GM12864 (cell line): ENCODE data around the gene DSN1.
A peak's percentile ranks its signal among the peaks of the same experiment; 100 is the strongest.

Experiments used
- DNase-seq: peaks from one replicate; pipeline ENCODE4 v3.0.0-alpha.2; 2011; ENCODE audit warnings: low read depth
- H3K4me3 ChIP-seq: 2 replicates; pipeline ENCODE4 v1.5.1; 2011; ENCODE audit warnings: mild to moderate bottlenecking, low read depth, low read length, control low read depth
- TF ChIP-seq, protein P1 (sequence below): IDR thresholded peaks from 2 replicates; pipeline ENCODE4 v1.5.1; 2011; ENCODE audit warnings: low read depth, mild to moderate bottlenecking, moderate library complexity, low read length, control low read depth, inconsistent platforms; ENCODE audit errors: missing control alignments

The DSN1 gene, protein sequence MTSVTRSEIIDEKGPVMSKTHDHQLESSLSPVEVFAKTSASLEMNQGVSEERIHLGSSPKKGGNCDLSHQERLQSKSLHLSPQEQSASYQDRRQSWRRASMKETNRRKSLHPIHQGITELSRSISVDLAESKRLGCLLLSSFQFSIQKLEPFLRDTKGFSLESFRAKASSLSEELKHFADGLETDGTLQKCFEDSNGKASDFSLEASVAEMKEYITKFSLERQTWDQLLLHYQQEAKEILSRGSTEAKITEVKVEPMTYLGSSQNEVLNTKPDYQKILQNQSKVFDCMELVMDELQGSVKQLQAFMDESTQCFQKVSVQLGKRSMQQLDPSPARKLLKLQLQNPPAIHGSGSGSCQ

DNA sequence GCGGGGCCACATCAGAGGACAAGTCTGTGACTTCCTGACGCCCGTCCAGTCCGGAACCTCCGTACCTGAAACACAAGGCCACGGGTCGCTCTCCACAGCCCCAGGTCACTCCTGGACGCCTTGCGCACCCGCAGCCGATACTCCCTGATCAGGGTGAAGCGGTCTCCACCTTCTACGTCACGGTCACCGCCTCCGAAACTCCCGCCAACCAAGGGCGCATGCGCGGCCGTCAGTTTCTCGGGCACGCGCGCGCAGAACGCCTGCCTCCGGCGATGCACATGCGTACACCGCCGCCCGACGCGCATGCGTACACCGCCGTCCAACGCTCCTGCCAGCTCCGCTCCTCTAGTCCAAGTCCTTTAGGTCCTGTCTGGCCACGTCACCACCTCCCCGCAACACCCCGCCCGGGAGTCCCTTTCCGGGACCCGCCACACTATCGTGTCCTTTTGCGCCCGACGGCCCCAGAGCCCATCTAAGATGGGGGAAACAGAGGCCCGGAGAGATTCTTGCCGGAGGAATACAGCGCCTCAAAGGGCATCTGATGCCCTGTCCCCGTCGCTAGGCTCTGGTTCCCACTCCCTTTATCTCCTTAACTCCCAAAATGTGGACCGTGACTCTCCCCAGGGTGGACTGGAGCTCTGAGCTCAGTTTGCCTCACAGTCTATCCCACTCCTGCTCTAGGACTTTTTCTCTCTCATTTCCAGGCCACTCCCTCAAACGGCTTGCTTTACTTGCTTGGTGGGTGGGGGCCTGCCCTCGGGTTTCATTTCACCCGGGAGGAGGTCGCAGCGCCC lies at the start of gene DSN1:
Gene DSN1, minus strand, starts transcription at position 167 of the 794 bp plus-strand sequence. CDS start 2,305 bp downstream, outside the sequence.
- TF ChIP-seq, protein P1, sequence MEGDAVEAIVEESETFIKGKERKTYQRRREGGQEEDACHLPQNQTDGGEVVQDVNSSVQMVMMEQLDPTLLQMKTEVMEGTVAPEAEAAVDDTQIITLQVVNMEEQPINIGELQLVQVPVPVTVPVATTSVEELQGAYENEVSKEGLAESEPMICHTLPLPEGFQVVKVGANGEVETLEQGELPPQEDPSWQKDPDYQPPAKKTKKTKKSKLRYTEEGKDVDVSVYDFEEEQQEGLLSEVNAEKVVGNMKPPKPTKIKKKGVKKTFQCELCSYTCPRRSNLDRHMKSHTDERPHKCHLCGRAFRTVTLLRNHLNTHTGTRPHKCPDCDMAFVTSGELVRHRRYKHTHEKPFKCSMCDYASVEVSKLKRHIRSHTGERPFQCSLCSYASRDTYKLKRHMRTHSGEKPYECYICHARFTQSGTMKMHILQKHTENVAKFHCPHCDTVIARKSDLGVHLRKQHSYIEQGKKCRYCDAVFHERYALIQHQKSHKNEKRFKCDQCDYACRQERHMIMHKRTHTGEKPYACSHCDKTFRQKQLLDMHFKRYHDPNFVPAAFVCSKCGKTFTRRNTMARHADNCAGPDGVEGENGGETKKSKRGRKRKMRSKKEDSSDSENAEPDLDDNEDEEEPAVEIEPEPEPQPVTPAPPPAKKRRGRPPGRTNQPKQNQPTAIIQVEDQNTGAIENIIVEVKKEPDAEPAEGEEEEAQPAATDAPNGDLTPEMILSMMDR, result no peak
- peak within 1 kb of the TSS; percentile 84 for H3K4me3 ChIP-seq
- peak; percentile 88 for DNase-seq

DNA sequence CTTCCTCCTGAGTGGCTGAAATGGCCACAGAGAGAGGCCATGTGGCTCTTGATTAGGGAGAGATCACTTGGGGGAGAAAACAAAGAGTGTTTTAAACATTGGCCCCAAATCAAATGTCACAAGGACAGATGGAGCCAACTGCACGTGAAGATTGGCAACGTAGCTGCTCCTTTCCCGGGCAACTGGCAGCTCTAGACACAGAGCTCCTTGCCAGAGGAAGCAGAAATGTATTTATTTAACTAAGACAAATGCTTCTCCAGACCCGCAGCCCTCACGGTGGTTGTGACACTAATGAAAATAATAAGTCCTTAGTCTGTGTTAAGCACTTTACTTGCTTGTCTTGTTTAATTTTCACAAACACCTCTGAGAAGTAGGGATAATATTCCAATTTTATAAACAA lies 49.6 kb upstream of the DSN1 start:
- no peak for DNase-seq
- H3K4me3 ChIP-seq, result no peak overlapping the region
- TF ChIP-seq, protein P1, result no peak

DNA sequence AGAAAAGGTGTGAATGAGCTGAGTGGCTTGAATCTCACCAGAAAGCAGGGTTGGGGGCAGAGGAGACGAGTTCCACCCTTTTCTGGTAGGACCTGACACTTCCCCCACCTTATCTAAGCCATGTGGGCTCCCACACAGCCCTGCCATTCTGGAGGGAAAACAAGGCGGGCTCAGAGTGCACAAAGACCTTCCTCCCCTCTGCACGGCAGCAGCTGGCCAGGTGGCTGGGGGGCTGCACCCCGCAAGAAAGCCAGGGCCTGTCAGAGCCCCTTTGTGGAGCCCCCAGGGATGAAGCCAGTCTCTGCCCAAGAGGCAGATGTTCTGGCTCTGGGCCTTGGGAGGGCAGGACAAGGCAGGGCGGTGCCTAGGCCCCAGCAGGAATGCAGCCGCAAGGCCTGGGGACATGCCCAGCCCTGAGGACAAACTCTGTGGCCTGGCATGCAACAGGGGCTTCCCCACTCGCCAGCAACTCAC lies 48.4 kb upstream of the DSN1 start:
- TF ChIP-seq, protein P1, result no peak
- DNase-seq, result no peak
- no peak overlapping the region for H3K4me3 ChIP-seq

DNA sequence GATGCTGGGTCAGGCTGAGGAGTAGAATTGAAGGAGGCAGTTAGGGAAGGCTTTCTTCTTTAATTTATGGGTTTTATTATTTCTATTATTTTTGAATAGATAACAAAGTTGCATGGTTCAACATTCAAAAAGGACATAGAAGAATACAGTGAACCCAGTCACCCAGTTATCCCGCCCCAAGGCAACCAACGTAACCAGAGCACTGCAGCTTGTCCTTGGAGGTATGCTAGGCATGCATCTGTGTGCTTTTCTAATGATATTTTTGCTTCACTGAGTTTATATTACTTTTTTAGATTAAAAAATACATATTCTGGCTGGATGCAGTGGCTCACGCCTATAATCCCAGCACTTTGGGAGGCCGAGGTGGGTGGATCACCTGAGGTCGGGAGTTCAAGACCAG lies 47.4 kb upstream of the DSN1 start:
- no peak overlapping the region for H3K4me3 ChIP-seq
- TF ChIP-seq, protein P1, result no peak
- no peak for DNase-seq

DNA sequence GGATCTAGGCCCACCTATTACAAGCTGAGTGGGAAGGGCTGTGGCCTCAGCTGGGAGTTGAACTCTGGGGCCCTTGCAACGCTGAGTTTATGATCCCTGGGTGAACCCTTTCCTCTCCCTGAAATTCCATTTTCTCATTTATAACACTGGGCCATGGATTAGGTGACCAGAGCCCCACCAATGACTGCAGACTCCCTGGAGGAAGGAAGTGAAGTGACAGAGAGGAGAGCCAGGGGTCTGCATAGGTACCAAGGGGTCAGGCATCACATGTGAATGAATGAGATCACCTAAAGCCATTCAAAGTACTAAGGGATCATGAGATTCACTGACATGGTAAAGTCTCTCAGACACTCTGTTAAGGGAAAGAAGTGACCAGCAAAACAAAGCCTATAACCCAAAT lies 46.5 kb upstream of the DSN1 start:
- H3K4me3 ChIP-seq, result no peak overlapping the region
- TF ChIP-seq, protein P1, result no peak
- DNase-seq, result no peak

DNA sequence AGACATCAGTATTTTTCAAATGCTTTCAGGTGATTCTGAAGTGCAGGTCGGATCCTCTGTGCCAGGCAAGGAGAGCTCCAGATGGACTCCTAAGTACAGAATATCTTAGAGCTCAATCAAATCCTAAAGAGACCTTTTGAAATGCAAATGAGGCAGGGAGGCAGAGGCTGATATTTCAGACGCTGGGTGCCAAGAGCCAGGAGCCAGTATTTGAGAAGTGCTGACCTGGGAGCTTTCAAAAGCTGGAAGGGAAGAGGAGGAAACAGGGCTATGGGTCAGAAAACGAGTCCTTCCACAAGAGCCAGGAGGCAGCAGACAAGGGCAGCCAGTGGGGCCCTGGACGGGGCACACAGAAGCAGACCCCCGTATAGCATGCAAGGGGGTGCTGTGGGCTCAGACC lies 46.1 kb upstream of the DSN1 start:
- DNase-seq, result no peak
- no peak overlapping the region for H3K4me3 ChIP-seq
- TF ChIP-seq, protein P1, result no peak
